ENCODE results near the gene STK24. TPM values are rescaled to one million over a fixed set of nuclear protein-coding genes. Genes with fewer than 3 reads are reported as not detected.

STK24 gene
- total and polyA plus RNA-seq, 4 donors: 39.9 to 64.5 (median 58.1) TPM

GRCh38 chr13:98429977-98430736 is 146.8 kb downstream of the STK24 start:
- ATAC-seq (ENCODE audit: low FRiP score) (no peak), DNase-seq (no peak)
- H3K9me3 ChIP-seq (ENCODE audit: control insufficient read depth, low read length): no peaks in the 10 kb centered on the region
- no peak overlapping the region for H3K27ac ChIP-seq (ENCODE audit: low read depth in 1 of 2, low read length in 2 of 2)
- H3K27me3 ChIP-seq (ENCODE audit: control insufficient read depth in 1 of 2, insufficient read depth in 2 of 2, low read length in 1 of 2): no peaks in the 10 kb centered on the region
- H3K4me1 ChIP-seq (ENCODE audit: control insufficient read depth in 1 of 2, insufficient read depth in 2 of 2, low read length in 2 of 2): no peaks in the 10 kb centered on the region
- no peaks in the 10 kb centered on the region for H3K36me3 ChIP-seq (ENCODE audit: control insufficient read depth in 1 of 2, insufficient read depth in 2 of 2, low read length in 1 of 2)
- intact Hi-C loops (cut with DNase I): loop anchor here in 1 of 2 donors (10.0 kb wide), 1 partner anchor 575 kb away; no protein-coding TSS in a partner anchor
- no peak overlapping the region for H3K4me3 ChIP-seq (ENCODE audit: low read length in 2 of 2)
- WGBS, 2 donors: 75 to 81% methylated on average over 11 of the region's 11 CpGs

- intact Hi-C loops (cut with DNase I): no loop called here
- DNase-seq (no peak), ATAC-seq (ENCODE audit: low FRiP score) (no peak)
- H3K4me3 ChIP-seq (ENCODE audit: low read length in 2 of 2): no peak overlapping the region
- no peaks in the 10 kb centered on the region for H3K9me3 ChIP-seq (ENCODE audit: control insufficient read depth, low read length)
- H3K27ac ChIP-seq (ENCODE audit: low read depth in 1 of 2, low read length in 2 of 2): no peak overlapping the region
- no peaks in the 10 kb centered on the region for H3K4me1 ChIP-seq (ENCODE audit: control insufficient read depth in 1 of 2, insufficient read depth in 2 of 2, low read length in 2 of 2)
- WGBS, 2 donors: 96% methylated on average over 7 of the region's 7 CpGs
- H3K27me3 ChIP-seq (ENCODE audit: control insufficient read depth in 1 of 2, insufficient read depth in 2 of 2, low read length in 1 of 2): no peaks in the 10 kb centered on the region
- no peaks in the 10 kb centered on the region for H3K36me3 ChIP-seq (ENCODE audit: control insufficient read depth in 1 of 2, insufficient read depth in 2 of 2, low read length in 1 of 2)
Measured at GRCh38 chr13:98429531-98429930, 147.4 kb downstream of the STK24 start.

DNA sequence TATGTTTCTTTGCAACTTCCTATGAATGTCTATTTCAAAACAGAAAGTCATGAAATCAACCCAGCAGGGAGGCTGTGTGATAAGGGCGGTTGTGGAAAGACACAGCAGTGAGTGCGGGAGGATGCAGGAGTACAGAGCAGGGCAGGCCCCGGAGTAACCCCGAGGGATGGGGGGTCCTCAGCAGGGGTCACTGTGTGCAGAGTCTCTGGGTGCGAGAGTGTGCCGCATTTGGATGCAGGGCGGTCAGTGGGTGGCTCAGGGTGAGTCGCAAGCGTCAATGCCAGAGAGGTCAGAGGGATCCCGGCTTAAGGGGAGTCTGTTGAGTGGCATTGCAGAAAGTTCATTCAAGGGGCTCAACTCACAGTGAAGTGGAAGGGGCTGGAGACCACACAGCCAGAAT is 147.8 kb downstream of the STK24 start:
- intact Hi-C loops (cut with DNase I): no loop called here
- H3K4me1 ChIP-seq (ENCODE audit: control insufficient read depth in 1 of 2, insufficient read depth in 2 of 2, low read length in 2 of 2): no peaks in the 10 kb centered on the region
- no peak overlapping the region for H3K27ac ChIP-seq (ENCODE audit: low read depth in 1 of 2, low read length in 2 of 2)
- H3K9me3 ChIP-seq (ENCODE audit: control insufficient read depth, low read length): no peaks in the 10 kb centered on the region
- H3K27me3 ChIP-seq (ENCODE audit: control insufficient read depth in 1 of 2, insufficient read depth in 2 of 2, low read length in 1 of 2): no peaks in the 10 kb centered on the region
- DNase-seq (no peak), ATAC-seq (ENCODE audit: low FRiP score) (no peak)
- H3K4me3 ChIP-seq (ENCODE audit: low read length in 2 of 2): no peak overlapping the region
- H3K36me3 ChIP-seq (ENCODE audit: control insufficient read depth in 1 of 2, insufficient read depth in 2 of 2, low read length in 1 of 2): no peaks in the 10 kb centered on the region
- WGBS, 2 donors: 85 to 88% methylated on average over 10 of the region's 10 CpGs

GRCh38 chr13:98428256-98428966 is 148.5 kb downstream of the STK24 start:
- Histone ChIP-seq H3K4me1 (ENCODE audit: control insufficient read depth in 1 of 2, insufficient read depth in 2 of 2, low read length in 2 of 2) (no peaks in the 10 kb centered on the region), H3K4me3 (ENCODE audit: low read length in 2 of 2) (no peak overlapping the region), H3K27me3 (ENCODE audit: control insufficient read depth in 1 of 2, insufficient read depth in 2 of 2, low read length in 1 of 2) (no peaks in the 10 kb centered on the region), H3K27ac (ENCODE audit: low read depth in 1 of 2, low read length in 2 of 2) (no peak overlapping the region), H3K9me3 (ENCODE audit: control insufficient read depth, low read length) (no peaks in the 10 kb centered on the region), H3K36me3 (ENCODE audit: control insufficient read depth in 1 of 2, insufficient read depth in 2 of 2, low read length in 1 of 2) (no peaks in the 10 kb centered on the region)
- WGBS, 2 donors: 93% methylated on average over 15 of the region's 15 CpGs
- ATAC-seq (ENCODE audit: low FRiP score): no peak
- intact Hi-C loops (cut with DNase I): no loop called here
- no peak for DNase-seq

- Histone ChIP-seq H3K9me3 (ENCODE audit: control insufficient read depth, low read length) (no peaks in the 10 kb centered on the region), H3K36me3 (ENCODE audit: control insufficient read depth in 1 of 2, insufficient read depth in 2 of 2, low read length in 1 of 2) (no peaks in the 10 kb centered on the region), H3K27me3 (ENCODE audit: control insufficient read depth in 1 of 2, insufficient read depth in 2 of 2, low read length in 1 of 2) (no peaks in the 10 kb centered on the region), H3K4me1 (ENCODE audit: control insufficient read depth in 1 of 2, insufficient read depth in 2 of 2, low read length in 2 of 2) (no peaks in the 10 kb centered on the region), H3K4me3 (ENCODE audit: low read length in 2 of 2) (no peak overlapping the region), H3K27ac (ENCODE audit: low read depth in 1 of 2, low read length in 2 of 2) (no peak overlapping the region)
- intact Hi-C loops (cut with DNase I): no loop called here
- 51 to 53% methylated on average over 13 of the region's 13 CpGs for WGBS, 2 donors
- DNase-seq (no peak), ATAC-seq (ENCODE audit: low FRiP score) (no peak)
Measured at GRCh38 chr13:98427331-98427995, 149.4 kb downstream of the STK24 start.

DNA sequence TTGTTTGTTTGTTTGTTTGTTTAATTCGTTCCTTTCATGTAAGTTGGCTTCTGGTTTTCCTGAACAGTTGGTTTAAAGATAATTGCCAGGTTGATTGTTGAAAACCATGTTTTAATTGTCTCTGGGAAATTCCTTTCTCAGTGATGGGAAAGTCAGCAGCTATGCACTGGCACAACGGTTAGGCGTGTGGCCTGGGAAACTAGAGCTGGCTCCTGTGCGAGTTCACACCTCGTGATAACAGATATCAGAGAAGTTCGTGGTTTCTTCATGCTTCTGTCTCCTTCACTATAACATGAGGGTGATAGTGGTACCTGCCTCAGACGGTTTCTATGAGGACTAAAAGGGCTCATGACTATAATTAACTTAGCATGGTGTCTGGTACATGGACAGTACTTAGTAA is 153.5 kb downstream of the STK24 start:
- Histone ChIP-seq H3K36me3 (ENCODE audit: control insufficient read depth in 1 of 2, insufficient read depth in 2 of 2, low read length in 1 of 2) (no peaks in the 10 kb centered on the region), H3K4me1 (ENCODE audit: control insufficient read depth in 1 of 2, insufficient read depth in 2 of 2, low read length in 2 of 2) (no peaks in the 10 kb centered on the region), H3K9me3 (ENCODE audit: control insufficient read depth, low read length) (peaks cover 2% of the 10 kb centered on the region), H3K27me3 (ENCODE audit: control insufficient read depth in 1 of 2, insufficient read depth in 2 of 2, low read length in 1 of 2) (no peaks in the 10 kb centered on the region), H3K27ac (ENCODE audit: low read depth in 1 of 2, low read length in 2 of 2) (no peak overlapping the region), H3K4me3 (ENCODE audit: low read length in 2 of 2) (no peak overlapping the region)
- WGBS, 2 donors: 84 to 86% methylated on average over 7 of the region's 7 CpGs
- ATAC-seq (ENCODE audit: low FRiP score): no peak
- no peak for DNase-seq
- intact Hi-C loops (cut with DNase I): no loop called here

GRCh38 chr13:98422046-98422445 is 154.9 kb downstream of the STK24 start:
- peaks cover 2% of the 10 kb centered on the region for H3K9me3 ChIP-seq (ENCODE audit: control insufficient read depth, low read length)
- ATAC-seq (ENCODE audit: low FRiP score) (no peak), DNase-seq (no peak)
- 86 to 89% methylated on average over 9 of the region's 9 CpGs for WGBS, 2 donors
- intact Hi-C loops (cut with DNase I): no loop called here
- no peaks in the 10 kb centered on the region for H3K36me3 ChIP-seq (ENCODE audit: control insufficient read depth in 1 of 2, insufficient read depth in 2 of 2, low read length in 1 of 2)
- no peak overlapping the region for H3K4me3 ChIP-seq (ENCODE audit: low read length in 2 of 2)
- no peaks in the 10 kb centered on the region for H3K4me1 ChIP-seq (ENCODE audit: control insufficient read depth in 1 of 2, insufficient read depth in 2 of 2, low read length in 2 of 2)
- H3K27me3 ChIP-seq (ENCODE audit: control insufficient read depth in 1 of 2, insufficient read depth in 2 of 2, low read length in 1 of 2): no peaks in the 10 kb centered on the region
- no peak overlapping the region for H3K27ac ChIP-seq (ENCODE audit: low read depth in 1 of 2, low read length in 2 of 2)

DNA sequence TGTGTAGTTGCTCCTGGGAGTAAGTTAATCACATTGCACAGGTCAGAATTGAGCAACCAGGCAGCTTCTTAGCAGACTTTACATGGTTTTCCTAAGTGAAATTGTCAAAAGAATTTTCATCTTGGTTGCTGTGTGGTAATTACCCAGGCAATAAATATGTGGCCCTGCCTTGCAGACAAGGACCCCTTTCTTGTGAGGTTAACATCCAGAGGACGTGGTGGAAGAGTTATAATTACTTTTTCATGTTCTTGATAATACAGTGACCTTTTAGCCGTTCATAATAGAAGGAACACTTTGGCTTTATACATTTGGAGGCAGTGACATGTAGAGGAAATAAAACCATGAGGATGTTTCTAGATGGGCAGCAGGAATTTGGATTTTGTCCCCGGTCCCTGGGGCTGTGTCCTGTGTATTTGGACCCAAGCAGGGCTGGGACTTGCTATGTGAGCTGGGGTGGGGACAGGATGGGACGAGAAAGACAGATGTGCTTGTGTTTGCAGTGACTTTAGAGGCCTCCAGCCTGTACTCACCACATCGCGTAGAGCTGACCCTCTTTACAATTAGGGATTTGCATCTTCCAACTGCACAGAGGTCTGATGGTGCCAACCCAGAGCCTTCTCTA is 156.2 kb downstream of the STK24 start:
- Histone ChIP-seq H3K4me1 (ENCODE audit: control insufficient read depth in 1 of 2, insufficient read depth in 2 of 2, low read length in 2 of 2) (no peaks in the 10 kb centered on the region), H3K27me3 (ENCODE audit: control insufficient read depth in 1 of 2, insufficient read depth in 2 of 2, low read length in 1 of 2) (no peaks in the 10 kb centered on the region), H3K9me3 (ENCODE audit: control insufficient read depth, low read length) (peaks cover 5% of the 10 kb centered on the region), H3K36me3 (ENCODE audit: control insufficient read depth in 1 of 2, insufficient read depth in 2 of 2, low read length in 1 of 2) (peaks cover 0 to 2% of the 10 kb centered on the region in 2 donors), H3K27ac (ENCODE audit: low read depth in 1 of 2, low read length in 2 of 2) (no peak overlapping the region), H3K4me3 (ENCODE audit: low read length in 2 of 2) (no peak overlapping the region)
- WGBS, 2 donors: 79 to 81% methylated on average over 6 of the region's 6 CpGs
- no peak for ATAC-seq (ENCODE audit: low FRiP score)
- intact Hi-C loops (cut with DNase I): no loop called here
- no peak for DNase-seq

Data from aorta (tissue), 5 donors.